ENCODE data around the gene RNPEP. TPM values are rescaled to one million over a fixed set of nuclear protein-coding genes. Genes with fewer than 3 reads are reported as not detected.

RNPEP gene
- total and polyA plus RNA-seq, 2 of the 13 experiments (the other 11 are each of a cell fraction or from before 2014, with no cell fraction given), result 20.6 to 38.4 TPM

DNA sequence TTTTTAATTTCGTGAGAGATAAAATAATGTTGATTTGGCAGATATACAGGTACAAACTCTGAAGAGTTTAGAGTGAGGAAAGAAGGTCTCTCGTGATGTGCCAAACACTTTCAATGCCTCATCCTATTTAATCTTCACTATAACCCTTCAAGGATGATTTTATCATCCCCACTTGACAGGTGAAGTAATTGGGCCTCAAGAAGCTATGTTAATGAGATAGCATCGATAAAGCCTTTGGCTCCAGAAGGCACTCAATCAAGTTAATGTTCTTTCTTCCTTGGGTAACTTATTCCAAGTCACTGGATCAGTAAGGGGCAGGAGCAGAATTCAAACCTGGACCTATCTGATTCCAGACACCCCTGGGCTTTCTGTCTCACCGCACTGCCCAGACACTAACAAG, 43.3 kb upstream of the RNPEP start:
- Histone ChIP-seq H3K27me3 (ENCODE audit: control insufficient read depth in 1 of 2, insufficient read depth in 2 of 2, low read length in 2 of 2) (peaks cover 0 to 10% of the 10 kb centered on the region in 2 experiments; a peak in 1 of 5 replicates), H3K27ac (ENCODE audit: extremely low read length, insufficient read depth, low read length) (no peak overlapping the region), H2AFZ (ENCODE audit: low read length) (no peak overlapping the region), H3K9me3 (ENCODE audit: low read length) (no peaks in the 10 kb centered on the region), H3K36me3 (replicated peaks in 1 of 2; ENCODE audit: control insufficient read depth in 1 of 2, insufficient read depth in 2 of 2, low read length in 2 of 2) (no peaks in the 10 kb centered on the region), H3K9ac (ENCODE audit: insufficient read depth, low read depth, low read length) (no peak overlapping the region), H4K20me1 (ENCODE audit: insufficient read depth, low read length) (no peaks in the 10 kb centered on the region), H3K4me3 (replicated peaks in 1 of 3; ENCODE audit: insufficient read depth in 1 of 3, low read depth in 2 of 3, low read length in 3 of 3) (no peak overlapping the region), H3K4me2 (ENCODE audit: low read depth, low read length) (no peak overlapping the region), H3K4me1 (ENCODE audit: insufficient read depth, low read length) (peaks cover 10% of the 10 kb centered on the region), H3K79me2 (ENCODE audit: insufficient read depth, low read length) (no peaks in the 10 kb centered on the region)
- FAIRE-seq (no peak), ATAC-seq (no peak), DNase-seq (ENCODE audit: low spot score) (no peak)
- intact Hi-C loops (cut with micrococcal nuclease; ENCODE audit: unreplicated experiment) (no loop called here), in situ Hi-C loops (cut with HindIII; ENCODE audit: extremely low pct_ligation_motif_present, low pct_unique_long_range_greater_than_20kb) (no loop called here)
- ChIA-PET CTCF (ENCODE audit: low intra/inter-chr PET ratio, low total read pairs) (no interaction called here), POLR2A (interaction anchor here (1.0 kb wide), 1 partner anchor 16 kb away, joined by 3 read pairs; the partner anchor contains the start of gene TIMM17A)
- BruUV-seq (replicated peaks), result no TSS peak
- 24% methylated on average over 3 of the region's 4 CpGs for WGBS (ENCODE audit: low lambda C conversion rate)
- TF ChIP-seq CBX2 (IDR thresholded peaks at IDR 0.05; ENCODE audit: low read depth, low read length) (no peak), CBX2 (CRISPR knock-in tag; IDR thresholded peaks at IDR 0.05; ENCODE audit: low read depth) (no peak), ZNF432 (CRISPR knock-in tag; IDR thresholded peaks at IDR 0.05; ENCODE audit: borderline replicate concordance) (no peak), ZZZ3 (CRISPR knock-in tag; IDR thresholded peaks at IDR 0.05; ENCODE audit: borderline replicate concordance) (no peak), TSC22D2 (CRISPR knock-in tag; IDR thresholded peaks at IDR 0.05; ENCODE audit: borderline replicate concordance) (no peak), ZNF543 (CRISPR knock-in tag; IDR thresholded peaks at IDR 0.05) (no peak), IKZF4 (CRISPR knock-in tag; IDR thresholded peaks at IDR 0.05; ENCODE audit: borderline replicate concordance, low read depth, not compliant biosample characterization) (no peak), ZFY (CRISPR knock-in tag; IDR thresholded peaks at IDR 0.05) (no peak), ZNF781 (CRISPR knock-in tag; IDR thresholded peaks at IDR 0.05; ENCODE audit: borderline replicate concordance, not compliant biosample characterization) (no peak), MTA3 (CRISPR knock-in tag; IDR thresholded peaks at IDR 0.05) (no peak)
- TF ChIP-seq, protein P1, sequence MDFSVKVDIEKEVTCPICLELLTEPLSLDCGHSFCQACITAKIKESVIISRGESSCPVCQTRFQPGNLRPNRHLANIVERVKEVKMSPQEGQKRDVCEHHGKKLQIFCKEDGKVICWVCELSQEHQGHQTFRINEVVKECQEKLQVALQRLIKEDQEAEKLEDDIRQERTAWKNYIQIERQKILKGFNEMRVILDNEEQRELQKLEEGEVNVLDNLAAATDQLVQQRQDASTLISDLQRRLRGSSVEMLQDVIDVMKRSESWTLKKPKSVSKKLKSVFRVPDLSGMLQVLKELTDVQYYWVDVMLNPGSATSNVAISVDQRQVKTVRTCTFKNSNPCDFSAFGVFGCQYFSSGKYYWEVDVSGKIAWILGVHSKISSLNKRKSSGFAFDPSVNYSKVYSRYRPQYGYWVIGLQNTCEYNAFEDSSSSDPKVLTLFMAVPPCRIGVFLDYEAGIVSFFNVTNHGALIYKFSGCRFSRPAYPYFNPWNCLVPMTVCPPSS (IDR thresholded peaks at IDR 0.05), result no peak
- TF ChIP-seq, protein P2, sequence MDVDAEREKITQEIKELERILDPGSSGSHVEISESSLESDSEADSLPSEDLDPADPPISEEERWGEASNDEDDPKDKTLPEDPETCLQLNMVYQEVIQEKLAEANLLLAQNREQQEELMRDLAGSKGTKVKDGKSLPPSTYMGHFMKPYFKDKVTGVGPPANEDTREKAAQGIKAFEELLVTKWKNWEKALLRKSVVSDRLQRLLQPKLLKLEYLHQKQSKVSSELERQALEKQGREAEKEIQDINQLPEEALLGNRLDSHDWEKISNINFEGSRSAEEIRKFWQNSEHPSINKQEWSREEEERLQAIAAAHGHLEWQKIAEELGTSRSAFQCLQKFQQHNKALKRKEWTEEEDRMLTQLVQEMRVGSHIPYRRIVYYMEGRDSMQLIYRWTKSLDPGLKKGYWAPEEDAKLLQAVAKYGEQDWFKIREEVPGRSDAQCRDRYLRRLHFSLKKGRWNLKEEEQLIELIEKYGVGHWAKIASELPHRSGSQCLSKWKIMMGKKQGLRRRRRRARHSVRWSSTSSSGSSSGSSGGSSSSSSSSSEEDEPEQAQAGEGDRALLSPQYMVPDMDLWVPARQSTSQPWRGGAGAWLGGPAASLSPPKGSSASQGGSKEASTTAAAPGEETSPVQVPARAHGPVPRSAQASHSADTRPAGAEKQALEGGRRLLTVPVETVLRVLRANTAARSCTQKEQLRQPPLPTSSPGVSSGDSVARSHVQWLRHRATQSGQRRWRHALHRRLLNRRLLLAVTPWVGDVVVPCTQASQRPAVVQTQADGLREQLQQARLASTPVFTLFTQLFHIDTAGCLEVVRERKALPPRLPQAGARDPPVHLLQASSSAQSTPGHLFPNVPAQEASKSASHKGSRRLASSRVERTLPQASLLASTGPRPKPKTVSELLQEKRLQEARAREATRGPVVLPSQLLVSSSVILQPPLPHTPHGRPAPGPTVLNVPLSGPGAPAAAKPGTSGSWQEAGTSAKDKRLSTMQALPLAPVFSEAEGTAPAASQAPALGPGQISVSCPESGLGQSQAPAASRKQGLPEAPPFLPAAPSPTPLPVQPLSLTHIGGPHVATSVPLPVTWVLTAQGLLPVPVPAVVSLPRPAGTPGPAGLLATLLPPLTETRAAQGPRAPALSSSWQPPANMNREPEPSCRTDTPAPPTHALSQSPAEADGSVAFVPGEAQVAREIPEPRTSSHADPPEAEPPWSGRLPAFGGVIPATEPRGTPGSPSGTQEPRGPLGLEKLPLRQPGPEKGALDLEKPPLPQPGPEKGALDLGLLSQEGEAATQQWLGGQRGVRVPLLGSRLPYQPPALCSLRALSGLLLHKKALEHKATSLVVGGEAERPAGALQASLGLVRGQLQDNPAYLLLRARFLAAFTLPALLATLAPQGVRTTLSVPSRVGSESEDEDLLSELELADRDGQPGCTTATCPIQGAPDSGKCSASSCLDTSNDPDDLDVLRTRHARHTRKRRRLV (CRISPR knock-in tag; IDR thresholded peaks at IDR 0.05), result no peak

All from HepG2 (cell line).